Activated CD8-positive, alpha-beta memory T cell treated with anti-CD3 and anti-CD28 coated beads, Interleukin-2, amount 50 U/mL, for 24 hours (primary cell): ENCODE measurements around the gene C10orf143.
"Not testable (repeated sequence)": the region's sequence is repeated elsewhere in the genome, so short reads cannot be mapped to it uniquely, and the experiment has no call there.

Experiments used
- DNase-seq: peaks from one replicate; pipeline ENCODE4 v3.0.0-alpha.2; 2020; ENCODE audit errors: extremely low read depth

C10orf143 gene

DNA sequence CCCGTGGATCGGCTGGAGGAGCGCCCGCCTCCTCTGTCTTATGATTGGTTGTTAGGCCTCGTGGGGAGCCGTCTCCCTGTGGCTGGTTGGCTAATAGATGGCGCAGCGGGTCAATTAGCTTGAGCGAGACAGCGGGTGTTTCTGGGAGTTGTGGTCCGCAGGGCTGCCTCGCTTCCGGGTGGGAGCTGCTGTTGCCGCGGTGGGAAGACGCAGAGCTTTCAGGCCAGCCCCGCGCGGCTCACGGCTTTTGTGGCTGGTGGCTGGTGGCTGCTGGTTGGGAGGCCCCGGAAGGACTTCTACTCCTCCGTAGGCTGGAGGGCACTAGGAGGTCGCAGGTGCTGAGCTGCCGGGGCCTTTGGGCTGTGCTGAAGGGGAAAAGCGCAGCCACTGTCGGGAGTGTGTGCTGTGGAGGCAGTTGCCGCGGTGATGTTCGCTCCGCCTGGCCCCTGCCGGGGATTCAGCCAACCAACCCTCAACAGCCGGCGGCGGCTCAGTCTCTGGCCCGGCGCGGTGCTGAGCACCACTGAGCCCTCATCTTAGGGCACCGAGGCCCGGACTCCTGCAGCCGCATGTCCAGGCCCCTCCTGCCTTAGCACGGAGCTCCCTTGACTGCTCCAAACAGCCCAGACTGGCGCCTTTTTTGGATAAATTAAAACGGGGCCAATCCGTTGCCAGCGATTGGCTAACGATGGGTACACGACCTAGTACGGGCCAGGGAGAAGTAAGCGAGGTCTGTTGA is 652 bp upstream of the C10orf143 start:
- DNase-seq = peak; percentile 91

DNA sequence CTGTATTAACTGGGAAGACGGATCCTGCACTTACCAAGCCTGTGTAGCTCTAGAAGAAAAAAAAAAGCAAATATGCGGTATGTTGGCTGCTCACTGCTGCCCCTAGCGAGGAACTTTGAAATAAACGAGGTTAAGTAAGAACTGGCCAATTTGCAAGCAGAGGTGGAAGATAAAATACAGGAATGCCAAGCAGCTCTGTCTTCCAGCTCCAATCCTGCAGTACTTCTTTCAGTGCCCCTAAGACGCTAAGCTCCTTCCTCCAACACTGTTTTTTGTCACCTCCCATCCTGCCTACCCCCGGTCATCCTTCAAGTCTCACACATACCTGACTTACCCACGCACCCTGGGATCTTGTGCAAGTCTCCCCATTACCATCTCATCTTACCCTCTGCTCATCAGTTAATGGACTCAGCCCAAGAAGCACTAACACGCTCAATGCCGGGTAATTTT is 809 bp downstream of the C10orf143 start:
- DNase-seq = peak; percentile 39

DNA sequence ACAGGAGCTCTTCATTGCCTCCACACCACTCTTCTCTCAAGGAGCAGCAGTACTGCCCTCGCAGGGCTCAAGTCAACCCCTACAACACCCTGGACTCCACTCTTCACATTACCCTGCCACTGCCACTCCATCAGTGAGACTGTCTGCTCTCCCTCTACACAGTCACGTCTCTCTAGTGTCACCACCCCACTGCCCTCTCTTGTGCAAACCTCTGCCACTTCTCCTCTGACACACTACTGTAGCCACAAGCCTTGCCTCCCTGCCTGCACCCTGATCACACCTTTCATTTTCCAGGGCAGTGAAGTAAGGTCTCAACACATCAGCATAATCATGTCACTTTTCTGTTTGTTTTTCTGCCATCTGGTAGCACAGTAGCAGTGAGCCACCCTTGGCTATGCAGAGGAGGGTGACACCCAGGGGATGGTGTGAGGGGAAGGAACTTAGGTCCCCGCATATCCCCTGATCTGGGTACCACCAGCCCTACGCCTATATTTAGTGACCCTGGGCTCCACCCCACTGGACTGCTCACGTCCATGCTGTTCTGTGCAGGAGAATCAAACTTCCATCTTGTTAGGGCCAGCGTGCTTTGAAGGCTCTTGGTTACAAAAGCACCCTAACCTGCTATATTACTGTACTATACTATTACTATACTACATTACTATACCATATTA is 1.6 kb downstream of the C10orf143 start:
- no peak for DNase-seq

DNA sequence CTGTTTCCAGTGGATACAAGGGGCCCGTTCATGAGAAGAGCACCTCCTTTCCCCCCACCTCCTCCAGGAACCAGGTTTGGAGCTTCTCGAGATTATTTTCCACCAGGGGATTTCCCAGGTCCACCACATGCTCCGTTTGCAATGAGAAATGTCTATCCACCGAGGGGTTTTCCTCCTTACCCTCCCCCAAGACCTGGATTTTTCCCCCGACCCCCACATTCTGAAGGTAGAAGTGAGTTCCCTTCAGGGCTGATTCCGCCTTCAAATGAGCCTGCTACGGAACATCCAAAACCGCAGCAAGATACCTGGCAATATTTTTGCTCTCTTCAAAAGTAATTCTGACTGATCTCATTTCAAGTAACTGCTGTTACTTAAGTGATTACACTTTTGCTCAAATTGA is 2.5 kb downstream of the C10orf143 start:
- DNase-seq = not testable (repeated sequence)

DNA sequence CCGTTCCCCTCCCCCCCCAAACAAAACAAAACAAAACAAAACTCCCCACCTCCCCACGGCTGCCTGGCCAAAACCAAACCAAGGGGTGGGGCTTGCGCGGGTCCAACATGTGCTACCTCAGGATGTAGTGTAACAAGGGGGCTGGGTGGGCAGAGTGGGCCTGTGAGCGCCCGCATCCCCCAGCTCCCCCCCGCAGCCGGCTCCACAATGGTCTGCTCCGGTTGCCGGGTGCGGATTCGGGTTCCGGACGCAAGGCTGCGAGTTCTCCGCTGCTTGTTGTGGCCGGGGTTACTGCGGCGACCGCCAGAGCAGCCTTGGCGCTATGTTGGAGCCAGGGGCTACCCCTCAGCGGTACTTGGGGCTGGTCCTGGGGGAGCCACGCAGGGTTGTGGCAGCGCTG is 4.9 kb downstream of the C10orf143 start:
- no peak for DNase-seq

DNA sequence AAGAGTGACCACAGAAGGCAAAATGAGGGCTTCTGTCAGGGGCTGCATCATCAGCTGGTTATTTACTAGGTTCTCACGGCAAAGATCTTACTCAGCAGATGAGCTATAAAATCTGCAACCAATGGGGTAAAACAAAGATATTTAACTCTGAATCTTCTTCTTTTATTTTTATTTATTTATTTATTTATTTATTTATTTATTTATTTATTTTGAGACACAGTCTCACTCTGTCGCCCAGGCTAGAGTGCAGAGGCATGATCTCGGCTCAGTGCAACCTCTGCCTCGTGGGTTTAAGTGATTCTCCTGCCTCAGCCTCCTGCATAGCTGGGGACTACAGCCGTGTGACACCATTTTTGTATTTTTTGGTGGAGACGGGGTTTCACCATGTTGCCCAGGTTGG is 11.3 kb downstream of the C10orf143 start:
- no peak for DNase-seq

DNA sequence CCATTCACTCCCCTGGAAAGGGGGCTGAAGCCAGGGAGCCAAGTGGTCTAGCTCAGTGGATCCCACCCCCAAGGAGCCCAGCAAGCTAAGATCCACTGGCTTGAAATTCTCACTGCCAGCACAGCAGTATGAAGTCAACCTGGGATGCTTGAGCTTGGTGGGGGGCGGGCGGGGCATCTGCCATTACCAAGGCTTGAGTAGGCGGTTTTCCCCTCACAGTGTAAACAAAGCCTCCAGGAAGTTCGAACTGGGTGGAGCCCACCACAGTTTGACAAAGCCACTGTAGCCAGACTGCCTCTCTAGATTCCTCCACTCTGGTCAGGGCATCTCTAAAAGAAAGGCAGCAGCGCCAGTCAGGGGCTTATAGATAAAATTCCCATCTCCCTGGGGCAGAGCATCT is 20.1 kb downstream of the C10orf143 start:
- not testable (repeated sequence) for DNase-seq

DNA sequence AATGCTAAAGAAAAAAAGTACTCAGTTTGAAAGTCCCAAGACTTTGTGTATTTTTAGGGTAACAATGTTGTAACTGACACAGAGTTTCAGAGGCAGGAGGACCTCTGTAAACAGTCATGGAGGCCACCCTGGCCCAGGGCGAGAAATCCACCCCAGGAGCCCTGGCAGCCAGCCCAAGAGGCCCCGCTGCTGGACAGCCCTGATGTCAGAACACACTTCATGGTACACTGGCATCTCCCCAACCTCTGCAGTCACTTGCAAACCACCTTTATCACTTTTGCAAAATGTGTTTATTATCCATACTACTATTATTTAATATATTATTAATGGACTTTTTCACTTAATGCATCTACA is 30.2 kb downstream of the C10orf143 start:
- no peak for DNase-seq

DNA sequence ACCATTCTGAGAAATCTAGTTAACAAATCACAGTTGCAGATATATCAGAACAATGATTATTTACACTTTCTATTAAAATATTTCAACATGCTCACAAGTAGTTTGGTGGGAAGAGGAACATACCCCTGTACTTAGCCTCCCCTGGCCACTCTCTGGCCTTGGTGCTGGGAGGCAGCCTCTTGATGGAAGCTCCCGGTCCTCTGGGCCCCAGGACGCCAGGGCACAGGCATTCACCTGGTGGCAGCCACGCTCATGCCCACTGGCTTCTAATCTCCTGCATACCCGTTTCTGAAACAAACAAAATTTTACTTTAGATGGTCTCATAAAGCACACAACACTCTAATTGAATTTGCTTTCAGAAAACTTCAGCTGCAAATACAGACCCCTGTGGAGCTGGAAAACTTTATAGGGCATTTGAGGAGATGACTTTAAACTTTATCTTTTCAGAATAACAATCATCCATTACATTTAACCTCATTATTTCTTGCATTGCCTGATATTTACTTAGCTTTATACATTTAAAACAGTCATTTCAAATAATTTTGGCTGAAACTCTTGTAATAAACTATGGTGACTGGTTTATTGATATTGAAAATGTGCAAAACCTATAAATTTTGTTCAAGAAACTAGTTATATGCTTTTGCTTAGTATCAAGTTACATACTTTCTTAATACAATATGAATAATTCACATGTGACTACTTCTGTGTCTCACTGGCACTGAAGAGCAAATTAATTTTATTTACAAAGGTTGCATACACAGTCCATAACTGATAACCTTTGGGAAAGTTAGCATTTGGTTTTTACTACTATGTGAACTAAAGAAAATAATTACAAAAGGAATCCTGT is 30.8 kb downstream of the C10orf143 start:
- no peak for DNase-seq

DNA sequence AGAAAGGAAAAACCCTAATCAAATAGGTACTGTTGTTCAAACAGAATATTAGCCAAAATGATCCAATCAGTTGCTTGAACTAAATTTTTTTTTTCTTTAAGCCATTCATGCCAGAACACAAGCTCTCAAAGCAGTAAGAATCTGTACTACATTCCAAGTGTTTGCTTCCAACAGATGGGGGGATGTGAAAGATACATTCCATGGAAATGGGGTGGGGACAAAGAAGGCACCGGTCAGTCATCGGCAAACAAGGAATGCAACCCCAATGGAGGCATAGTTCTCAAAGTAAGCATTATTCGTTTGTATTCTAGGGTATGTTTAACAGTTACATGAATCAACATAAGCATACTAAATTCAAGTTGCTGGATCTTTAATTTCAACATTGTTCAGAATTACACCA is 32.5 kb downstream of the C10orf143 start:
- DNase-seq = no peak

DNA sequence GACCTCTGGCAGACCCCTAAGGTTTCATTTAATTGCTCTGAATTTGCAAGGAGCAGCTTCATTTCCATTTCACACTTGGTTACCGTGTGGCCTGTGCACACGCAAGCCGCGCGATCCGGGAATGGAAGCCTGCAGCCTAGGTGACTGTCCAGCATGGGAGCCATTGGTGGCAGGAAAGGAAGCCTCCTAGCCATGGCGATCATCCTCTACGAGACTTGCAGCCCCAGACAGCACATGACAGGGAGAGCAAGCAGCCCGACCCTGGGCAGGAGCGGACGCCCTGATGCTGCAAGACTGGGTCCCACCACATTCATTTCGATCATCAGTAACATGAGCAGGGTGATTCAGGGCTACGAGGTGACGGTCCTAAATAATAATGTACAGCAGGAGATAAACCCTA is 33.9 kb downstream of the C10orf143 start:
- DNase-seq = no peak

DNA sequence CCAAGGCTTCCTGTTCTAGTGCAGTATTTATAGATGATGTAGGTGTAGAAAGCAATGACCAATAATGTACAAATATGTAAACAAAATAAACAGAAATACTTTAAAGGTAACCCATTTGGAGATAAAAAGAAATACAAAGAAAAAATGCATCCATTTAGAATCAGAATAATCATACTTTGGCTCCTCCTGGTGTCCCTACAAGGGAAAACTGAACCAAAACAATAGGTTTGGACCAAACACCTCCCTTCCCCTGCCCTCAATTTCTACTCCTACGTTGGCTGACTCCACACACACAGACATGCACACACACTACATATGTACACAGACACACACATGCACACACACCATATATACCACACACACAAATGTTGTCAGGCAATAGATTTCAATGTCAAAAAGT is 36.0 kb downstream of the C10orf143 start:
- no peak for DNase-seq

DNA sequence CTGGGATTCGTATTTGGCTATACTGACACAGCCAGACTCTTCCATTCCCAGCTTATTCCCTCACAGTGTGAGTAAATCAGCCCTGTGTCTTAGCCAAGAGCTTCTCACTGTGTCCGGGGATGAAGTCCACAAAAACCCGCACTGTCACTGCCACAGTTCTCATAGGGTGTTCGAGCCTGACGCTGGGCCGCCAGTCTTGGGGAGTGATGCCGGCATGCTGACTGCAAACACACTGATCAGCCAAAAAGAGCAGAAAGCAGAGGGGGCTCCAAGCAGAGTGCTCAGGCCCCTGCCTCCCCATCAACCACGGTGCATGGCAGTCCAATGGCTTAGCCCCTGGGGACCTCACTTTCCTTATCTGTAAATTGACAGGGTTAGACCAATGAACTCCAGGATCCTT is 36.7 kb downstream of the C10orf143 start:
- no peak for DNase-seq

DNA sequence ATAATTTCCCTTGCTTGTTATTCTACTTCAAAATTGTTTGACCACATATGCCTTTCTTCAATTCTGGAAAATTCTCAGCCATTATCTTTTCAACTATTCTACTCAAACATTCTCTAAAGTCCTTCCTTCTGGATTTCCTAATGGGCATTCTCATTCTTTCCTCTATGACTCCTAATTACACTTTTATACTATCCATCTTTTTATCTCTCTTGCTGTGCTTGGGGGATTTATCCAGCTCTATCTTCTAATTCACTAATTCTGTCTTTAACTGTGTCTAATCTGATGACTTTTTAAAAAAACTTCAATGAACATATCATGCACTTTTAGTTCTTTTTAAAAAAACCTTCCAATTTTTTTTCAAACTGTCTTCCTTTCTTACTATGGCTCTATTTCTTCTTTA is 38.4 kb downstream of the C10orf143 start:
- DNase-seq = no peak

DNA sequence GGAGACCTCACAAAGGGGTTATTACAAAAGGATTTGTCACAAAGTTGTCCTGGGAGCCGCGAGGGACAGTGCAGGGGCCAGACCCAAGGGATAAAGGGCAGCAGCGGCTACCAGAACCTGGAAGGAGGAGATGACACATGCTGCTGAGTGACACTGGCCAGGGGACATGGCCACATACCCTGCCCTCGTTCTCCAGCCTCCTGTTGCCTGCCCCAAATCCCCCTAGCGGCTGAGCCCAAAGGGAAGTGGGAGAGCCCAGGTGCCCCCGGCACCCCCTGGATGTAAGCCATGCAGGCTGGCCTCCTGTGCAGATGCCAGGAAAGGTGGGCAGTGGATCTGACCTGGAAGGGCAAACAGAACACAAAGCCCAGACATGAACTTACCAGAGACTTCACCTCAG is 42.7 kb downstream of the C10orf143 start:
- DNase-seq = no peak

DNA sequence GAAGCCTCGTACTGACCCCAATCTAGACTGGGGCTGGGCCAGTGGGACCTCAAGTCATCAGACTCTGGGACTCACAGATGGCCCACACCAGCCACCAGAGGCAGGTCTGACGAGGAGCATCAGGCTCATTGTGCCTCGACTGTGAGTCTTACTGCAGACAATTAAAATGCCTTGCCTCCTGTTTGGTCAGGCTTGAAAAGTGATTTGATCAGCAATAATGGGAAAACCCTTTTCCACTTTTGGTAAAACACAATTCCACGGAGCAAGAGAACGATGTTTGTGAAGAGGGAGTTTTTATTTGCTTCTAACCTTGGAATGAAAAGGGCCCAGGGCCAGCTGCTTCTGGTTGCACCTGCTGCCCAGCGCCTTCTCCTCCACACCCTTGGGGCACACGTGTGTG is 43.9 kb downstream of the C10orf143 start:
- DNase-seq = no peak

DNA sequence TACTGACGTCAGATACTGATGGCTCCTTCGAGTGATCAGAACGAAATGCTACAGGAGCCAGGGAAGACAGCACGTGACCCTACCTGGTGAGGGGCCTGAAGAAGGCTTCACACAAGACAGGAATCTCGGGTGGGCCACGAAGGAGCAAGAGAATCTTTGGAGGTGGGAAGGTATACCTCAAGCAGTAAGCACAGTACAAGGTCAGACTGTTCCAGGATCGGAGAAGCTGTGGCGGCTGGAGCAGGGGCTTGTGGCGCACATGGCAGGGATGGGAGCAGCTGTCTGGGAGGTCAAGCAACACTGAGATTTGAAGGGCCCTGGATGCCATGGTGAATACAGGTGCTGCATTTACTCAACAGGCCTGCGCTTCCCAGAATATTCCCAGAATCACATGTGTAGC is 45.4 kb downstream of the C10orf143 start:
- no peak for DNase-seq

DNA sequence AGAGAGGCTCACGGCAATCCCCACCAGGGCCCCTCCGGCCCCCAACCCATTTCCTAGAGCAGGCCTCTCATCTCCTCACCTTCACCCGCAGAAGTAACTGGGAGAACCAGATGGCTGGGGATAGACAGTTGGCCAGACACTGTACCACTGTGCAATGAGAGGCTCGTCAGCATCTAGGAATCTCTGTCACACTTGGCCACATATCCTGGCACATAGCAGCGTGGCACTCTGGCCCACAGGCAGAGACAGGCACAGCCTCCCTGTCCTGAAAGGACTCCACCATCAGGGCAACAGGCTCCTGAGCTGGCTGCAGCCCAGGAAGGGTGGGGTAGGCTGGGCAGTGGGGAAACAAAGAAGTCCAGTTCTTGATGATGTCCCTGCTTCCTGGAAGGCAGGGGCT is 45.8 kb downstream of the C10orf143 start:
- no peak for DNase-seq

DNA sequence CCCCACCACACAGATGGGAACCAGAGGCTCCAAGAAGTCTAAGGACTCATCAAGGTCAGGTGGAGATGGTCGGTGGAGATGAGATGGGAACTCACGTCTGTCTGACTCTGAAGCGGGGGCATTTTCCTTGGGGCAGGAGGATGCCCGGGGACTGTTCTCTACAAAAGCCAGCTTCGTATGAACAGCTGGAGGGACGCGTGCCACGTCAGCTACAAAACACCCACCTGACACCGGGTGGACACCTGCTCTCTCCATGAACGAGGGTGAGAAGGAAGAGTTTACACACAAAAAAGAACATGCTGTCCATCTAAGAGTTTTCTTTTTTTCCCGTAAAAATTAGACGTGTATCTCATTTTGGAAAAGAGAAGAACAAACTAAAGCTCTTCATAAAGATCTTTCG is 47.7 kb downstream of the C10orf143 start:
- no peak for DNase-seq

DNA sequence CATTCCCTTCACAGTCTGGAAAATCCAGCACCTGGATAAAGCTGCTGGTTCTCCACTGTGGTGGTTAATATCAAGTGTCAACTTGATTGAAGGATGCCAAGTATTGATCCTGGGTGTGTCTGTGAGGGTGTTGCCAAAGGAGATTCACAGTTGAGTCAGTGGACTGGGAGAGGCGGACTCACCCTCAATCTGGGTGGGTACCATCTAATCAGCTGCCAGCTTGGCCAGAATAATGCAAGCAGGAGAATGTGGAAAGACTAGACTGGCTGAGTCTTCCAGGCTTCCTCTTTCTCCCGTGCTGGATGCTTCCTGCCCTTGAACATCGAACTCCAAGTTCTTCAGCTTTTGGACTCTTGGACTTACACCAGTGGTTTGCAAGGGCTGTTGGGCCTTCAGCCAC is 48.4 kb downstream of the C10orf143 start:
- no peak for DNase-seq

DNA sequence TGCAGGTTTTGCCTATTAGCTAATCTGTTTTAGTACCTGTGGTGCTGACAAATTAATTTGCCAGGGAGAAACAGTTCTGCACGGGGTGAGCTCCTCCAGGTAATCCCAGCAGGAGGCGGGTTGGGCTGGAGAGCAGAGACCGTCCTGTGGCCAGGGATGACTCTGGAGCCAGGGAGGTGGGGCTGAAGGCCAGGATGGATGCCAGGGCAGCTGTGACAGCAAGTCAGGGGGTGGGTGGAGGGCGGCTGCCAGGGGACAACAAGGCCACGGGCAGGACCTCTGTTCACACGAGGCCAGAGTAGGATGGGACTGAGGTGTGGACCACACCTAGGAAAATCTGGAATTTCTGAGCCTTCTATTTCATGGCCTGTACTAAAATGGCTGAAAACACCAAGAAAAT is 48.9 kb downstream of the C10orf143 start:
- no peak for DNase-seq

DNA sequence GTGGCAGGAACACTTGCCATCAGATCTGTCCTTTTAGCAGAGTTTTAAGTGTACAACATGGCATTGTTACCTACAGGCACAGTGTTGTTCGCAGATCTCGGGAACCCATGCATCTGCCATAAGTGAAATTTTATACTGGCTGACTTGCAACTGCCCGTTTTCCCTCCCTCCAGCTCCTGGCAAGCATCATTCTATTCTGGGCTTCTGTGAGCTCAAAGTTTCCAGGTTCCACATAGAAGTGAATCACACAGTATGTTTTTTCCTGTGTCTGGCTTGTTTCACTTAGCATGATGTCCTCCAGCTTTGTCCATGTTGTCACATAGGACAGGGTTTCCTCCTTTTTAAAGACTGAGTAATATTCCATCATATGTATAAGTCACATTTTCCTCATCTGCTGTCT is 56.6 kb downstream of the C10orf143 start:
- DNase-seq = no peak

DNA sequence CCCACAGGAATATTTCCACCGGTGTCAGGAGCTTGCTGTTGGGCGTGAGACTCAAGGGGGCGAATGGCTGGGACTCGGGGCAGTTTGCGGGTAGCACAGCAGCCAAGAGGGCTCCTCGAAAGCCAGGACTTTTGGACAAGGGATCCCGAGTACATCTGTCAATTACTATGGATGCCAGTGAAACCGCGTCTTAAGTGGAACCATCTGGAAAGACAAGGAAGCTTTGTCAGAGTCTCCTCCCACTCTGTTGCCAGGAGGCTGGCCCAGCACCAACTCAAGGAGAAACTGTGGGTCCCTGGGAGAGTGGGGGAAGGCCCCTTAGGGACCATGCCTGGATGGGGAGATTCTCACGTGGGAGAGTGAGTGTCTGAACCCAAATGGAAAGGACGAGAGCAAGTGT is 57.1 kb downstream of the C10orf143 start:
- DNase-seq = no peak
